Measurements from ENCODE around the gene PRAMEF4. TPM values are rescaled to one million over a fixed set of nuclear protein-coding genes. Genes with fewer than 3 reads are reported as not detected.
"Not testable (repeated sequence)": the region's sequence is repeated elsewhere in the genome, so short reads cannot be mapped to it uniquely, and the experiment has no call there.

Gene PRAMEF4
- total RNA-seq, 1 experiment from 2014 or later: not detected

DNA sequence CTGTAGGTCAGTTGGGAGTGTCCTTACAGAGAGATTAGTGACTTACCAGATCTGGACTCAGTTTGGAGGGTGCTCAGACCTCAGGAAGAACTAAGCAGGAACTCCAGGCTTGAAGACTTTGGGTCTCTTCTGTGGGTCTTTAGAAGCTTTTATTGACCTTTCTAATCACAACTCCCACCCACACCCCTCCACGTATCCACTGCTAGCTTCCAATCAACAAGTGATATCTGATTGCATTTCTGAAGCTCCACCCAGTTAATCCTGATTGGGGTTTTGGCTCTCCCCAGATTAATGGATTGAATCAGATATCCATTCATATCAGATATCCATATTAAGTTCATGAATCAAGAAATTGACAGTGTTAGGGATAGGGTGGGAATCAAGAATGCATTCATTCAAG lies 12.2 kb upstream of the PRAMEF4 start, which contains the start of gene PRAMEF10:
TSS of gene PRAMEF10 (minus strand) at position 101 of the 400 bp plus-strand sequence. CDS start 2,423 bp downstream, outside the sequence.
- DNase-seq, H3K27ac Mint-ChIP-seq: not testable (repeated sequence)
- WGBS (ENCODE audit: extremely low coverage, insufficient read length, low lambda C conversion rate): no CpG with 5 or more reads among the region's 1 CpG

DNA sequence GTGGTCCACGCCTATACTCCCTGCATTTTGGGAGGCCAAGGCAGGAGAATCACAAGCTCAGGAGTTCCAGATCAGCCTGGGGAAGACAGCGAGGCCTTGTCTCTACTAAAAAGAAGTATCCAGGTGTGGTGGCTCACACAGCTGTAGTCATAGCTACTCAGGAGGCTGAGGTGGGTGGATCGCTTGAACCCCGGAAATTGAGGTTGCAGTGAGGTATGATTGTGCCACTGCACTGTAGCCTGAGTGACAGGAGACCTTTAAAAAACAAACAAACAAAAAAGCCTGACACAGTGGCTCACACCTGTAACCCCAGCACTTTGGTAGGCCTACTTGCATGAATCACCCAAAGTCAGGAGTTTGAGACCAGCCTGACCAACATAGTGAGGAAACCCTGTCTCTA lies 7.5 kb downstream of the PRAMEF4 start:
- not testable (repeated sequence) for H4K20me1 ChIP-seq (ENCODE audit: control insufficient read depth, insufficient read depth, insufficient read length); H4K8ac ChIP-seq (replicated peaks; ENCODE audit: insufficient read length, low read depth, low read length); H3K23me2 ChIP-seq (ENCODE audit: insufficient read length, low read depth, low read length, poor library complexity, severe bottlenecking); H3K4me2 ChIP-seq (ENCODE audit: insufficient read depth, insufficient read length, low read length); H3K18ac ChIP-seq (ENCODE audit: insufficient read length, low read depth, low read length); H4K5ac ChIP-seq (ENCODE audit: insufficient read length, low read depth, low read length); H3K9ac ChIP-seq (ENCODE audit: extremely low read depth, insufficient read length, low read length); H3K4me1 ChIP-seq (ENCODE audit: insufficient read depth, low read length); H3K27ac Mint-ChIP-seq; DNase-seq; H3K27me3 ChIP-seq (ENCODE audit: insufficient read depth, low read length); H2BK120ac ChIP-seq (ENCODE audit: low read depth, low read length, poor library complexity, severe bottlenecking); H3K9me3 ChIP-seq (ENCODE audit: control insufficient read depth, low read depth, low read length); H4K91ac ChIP-seq (ENCODE audit: insufficient read length, low read depth, low read length); H3K4ac ChIP-seq (ENCODE audit: low read depth, low read length); H3K27me3 Mint-ChIP-seq (ENCODE audit: low read depth); H3K79me1 ChIP-seq (ENCODE audit: insufficient read depth, low read depth, low read length, poor library complexity, severe bottlenecking); H2BK15ac ChIP-seq (ENCODE audit: low read depth, low read length); H3K56ac ChIP-seq (ENCODE audit: insufficient read length, low read depth, low read length); H2AFZ ChIP-seq (ENCODE audit: low read length); H3T11ph ChIP-seq (ENCODE audit: low read length); H3K4me3 Mint-ChIP-seq; H3K23ac ChIP-seq (ENCODE audit: insufficient read length, low read depth, low read length); H2BK5ac ChIP-seq (ENCODE audit: insufficient read length, low read length); H3K14ac ChIP-seq (ENCODE audit: insufficient read depth, low read length); H3K79me2 ChIP-seq (ENCODE audit: insufficient read depth, low read length); H3K36me3 Mint-ChIP-seq (ENCODE audit: insufficient read depth in 1 of 3, low read depth in 3 of 3); H2AK5ac ChIP-seq (ENCODE audit: insufficient read length, low read length); H2BK12ac ChIP-seq (ENCODE audit: insufficient read length, low read depth, low read length); H3K4me1 Mint-ChIP-seq; H3K27ac ChIP-seq (ENCODE audit: insufficient read length, low read depth, low read length); H2BK20ac ChIP-seq (ENCODE audit: low read depth, low read length, poor library complexity, severe bottlenecking)
- H3K9me3 Mint-ChIP-seq: peaks cover 11 to 18% of the 10 kb centered on the region in 2 experiments
- no CpG with 5 or more reads among the region's 4 CpGs for WGBS (ENCODE audit: extremely low coverage, insufficient read length, low lambda C conversion rate)

More for the DNA sequence above, 12.2 kb upstream of the PRAMEF4 start, which contains the start of gene PRAMEF10:
- not testable (repeated sequence) for H3K9me3 Mint-ChIP-seq; H2BK15ac ChIP-seq (ENCODE audit: low read depth, low read length); H2BK120ac ChIP-seq (ENCODE audit: low read depth, low read length, poor library complexity, severe bottlenecking); H3K9ac ChIP-seq (ENCODE audit: extremely low read depth, insufficient read length, low read length); H3K23me2 ChIP-seq (ENCODE audit: insufficient read length, low read depth, low read length, poor library complexity, severe bottlenecking); H3K79me2 ChIP-seq (ENCODE audit: insufficient read depth, low read length); H2BK20ac ChIP-seq (ENCODE audit: low read depth, low read length, poor library complexity, severe bottlenecking); H3K4me1 ChIP-seq (ENCODE audit: insufficient read depth, low read length); H3K23ac ChIP-seq (ENCODE audit: insufficient read length, low read depth, low read length); H3K27ac ChIP-seq (ENCODE audit: insufficient read length, low read depth, low read length); H3K18ac ChIP-seq (ENCODE audit: insufficient read length, low read depth, low read length); H3K27me3 Mint-ChIP-seq (ENCODE audit: low read depth); H4K8ac ChIP-seq (replicated peaks; ENCODE audit: insufficient read length, low read depth, low read length); H3K79me1 ChIP-seq (ENCODE audit: insufficient read depth, low read depth, low read length, poor library complexity, severe bottlenecking); H3K4me2 ChIP-seq (ENCODE audit: insufficient read depth, insufficient read length, low read length); H3K9me3 ChIP-seq (ENCODE audit: control insufficient read depth, low read depth, low read length); H3K14ac ChIP-seq (ENCODE audit: insufficient read depth, low read length); H2AK5ac ChIP-seq (ENCODE audit: insufficient read length, low read length); H4K5ac ChIP-seq (ENCODE audit: insufficient read length, low read depth, low read length); H4K20me1 ChIP-seq (ENCODE audit: control insufficient read depth, insufficient read depth, insufficient read length); H2BK5ac ChIP-seq (ENCODE audit: insufficient read length, low read length); H3T11ph ChIP-seq (ENCODE audit: low read length); H2AFZ ChIP-seq (ENCODE audit: low read length); H3K27me3 ChIP-seq (ENCODE audit: insufficient read depth, low read length); H4K91ac ChIP-seq (ENCODE audit: insufficient read length, low read depth, low read length); H3K4me3 Mint-ChIP-seq; H3K36me3 Mint-ChIP-seq (ENCODE audit: insufficient read depth in 1 of 3, low read depth in 3 of 3); H3K4ac ChIP-seq (ENCODE audit: low read depth, low read length); H2BK12ac ChIP-seq (ENCODE audit: insufficient read length, low read depth, low read length); H3K56ac ChIP-seq (ENCODE audit: insufficient read length, low read depth, low read length); H3K4me1 Mint-ChIP-seq
